VCaP (cell line): ENCODE data around the gene LSAMP.

ENCODE experiments used
- H3K27ac ChIP-seq: fragments of 450-650 bp; 2 replicates; pipeline ENCODE4 v1.5.1; 2017
- TF ChIP-seq, protein P1 (sequence below): fragments of 450-650 bp; conservative IDR thresholded peaks from 2 replicates; pipeline ENCODE4 v1.5.1; 2017; ENCODE audit warnings: mild to moderate bottlenecking, moderate library complexity

LSAMP gene

GRCh38 chr3:116067326-116067725 lies 378.0 kb downstream of the LSAMP start:
- TF ChIP-seq, protein P1, sequence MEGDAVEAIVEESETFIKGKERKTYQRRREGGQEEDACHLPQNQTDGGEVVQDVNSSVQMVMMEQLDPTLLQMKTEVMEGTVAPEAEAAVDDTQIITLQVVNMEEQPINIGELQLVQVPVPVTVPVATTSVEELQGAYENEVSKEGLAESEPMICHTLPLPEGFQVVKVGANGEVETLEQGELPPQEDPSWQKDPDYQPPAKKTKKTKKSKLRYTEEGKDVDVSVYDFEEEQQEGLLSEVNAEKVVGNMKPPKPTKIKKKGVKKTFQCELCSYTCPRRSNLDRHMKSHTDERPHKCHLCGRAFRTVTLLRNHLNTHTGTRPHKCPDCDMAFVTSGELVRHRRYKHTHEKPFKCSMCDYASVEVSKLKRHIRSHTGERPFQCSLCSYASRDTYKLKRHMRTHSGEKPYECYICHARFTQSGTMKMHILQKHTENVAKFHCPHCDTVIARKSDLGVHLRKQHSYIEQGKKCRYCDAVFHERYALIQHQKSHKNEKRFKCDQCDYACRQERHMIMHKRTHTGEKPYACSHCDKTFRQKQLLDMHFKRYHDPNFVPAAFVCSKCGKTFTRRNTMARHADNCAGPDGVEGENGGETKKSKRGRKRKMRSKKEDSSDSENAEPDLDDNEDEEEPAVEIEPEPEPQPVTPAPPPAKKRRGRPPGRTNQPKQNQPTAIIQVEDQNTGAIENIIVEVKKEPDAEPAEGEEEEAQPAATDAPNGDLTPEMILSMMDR: no peak
- no peak overlapping the region for H3K27ac ChIP-seq

DNA sequence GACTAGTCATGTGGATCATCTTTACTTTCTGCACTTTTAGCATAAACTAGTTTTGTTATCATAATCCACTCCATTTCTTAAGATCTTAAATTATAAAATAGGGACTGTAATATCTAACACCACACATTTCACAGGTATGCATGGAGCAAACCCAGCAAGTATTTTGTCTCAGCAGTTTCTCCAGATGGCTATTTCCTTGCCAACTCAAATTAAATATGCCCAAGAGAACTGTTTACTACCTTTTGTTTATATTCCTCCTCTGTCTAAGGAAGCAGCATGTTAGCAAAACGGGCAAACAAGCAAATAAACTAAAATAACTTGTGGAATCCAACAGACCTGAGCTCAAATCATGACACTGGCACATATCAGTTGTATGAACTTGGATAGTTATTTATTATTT lies 379.8 kb downstream of the LSAMP start:
- TF ChIP-seq, protein P1: no peak
- no peak overlapping the region for H3K27ac ChIP-seq

- H3K27ac ChIP-seq: no peak overlapping the region
- TF ChIP-seq, protein P1: no peak
Observed at GRCh38 chr3:116064646-116065045, 380.6 kb downstream of the LSAMP start.

GRCh38 chr3:116059421-116060096 lies 385.7 kb downstream of the LSAMP start:
- H3K27ac ChIP-seq: no peak overlapping the region

DNA sequence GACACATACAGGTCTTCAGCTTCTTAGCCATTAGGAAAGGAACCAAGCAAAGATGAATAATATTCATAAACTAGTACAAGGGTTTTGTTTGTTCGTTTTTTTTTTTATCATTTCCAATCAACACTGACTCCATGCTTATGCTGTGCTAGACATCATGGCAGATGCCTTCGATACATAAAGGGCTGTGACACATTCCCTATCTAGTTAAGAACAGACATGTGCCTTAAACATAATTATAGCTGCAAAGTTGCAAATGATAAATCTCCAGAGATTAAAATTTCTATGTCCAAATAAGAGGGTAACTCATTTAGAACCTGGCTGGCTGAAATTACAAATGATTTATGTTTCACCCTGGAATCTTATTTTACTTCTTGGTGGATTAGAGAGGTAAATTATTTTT lies 386.4 kb downstream of the LSAMP start:
- TF ChIP-seq, protein P1: no peak
- H3K27ac ChIP-seq: no peak overlapping the region

More at GRCh38 chr3:116059421-116060096, 385.7 kb downstream of the LSAMP start:
- TF ChIP-seq, protein P1: no peak

DNA sequence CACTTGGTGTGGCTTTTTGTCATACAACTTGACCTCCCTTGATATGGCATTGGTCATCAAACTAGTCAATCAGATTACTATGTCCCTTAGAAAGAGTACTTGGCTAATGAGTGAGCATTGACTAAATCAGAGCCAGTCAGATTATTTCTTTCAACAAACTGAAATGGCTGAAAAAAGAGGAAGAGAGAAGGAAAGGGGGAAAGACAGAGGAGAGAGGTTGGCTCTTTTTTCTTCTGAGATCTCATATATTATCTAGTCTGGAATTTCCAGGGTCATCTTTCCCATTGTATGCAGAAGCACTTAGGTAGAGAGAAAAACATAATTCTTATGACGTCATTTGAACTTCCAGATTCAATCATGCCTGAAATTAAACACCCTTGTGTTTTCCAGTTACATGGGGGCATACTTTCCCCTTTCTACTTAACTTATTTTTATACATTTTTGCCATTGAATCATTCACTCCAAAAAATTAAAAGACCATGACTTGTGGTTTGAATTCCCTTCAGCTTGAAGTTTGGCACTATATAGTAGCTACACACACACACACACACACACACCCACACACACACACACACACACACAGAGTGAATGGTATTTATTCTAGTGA lies 387.8 kb downstream of the LSAMP start:
- TF ChIP-seq, protein P1: no peak
- H3K27ac ChIP-seq: no peak overlapping the region

- H3K27ac ChIP-seq: no peak overlapping the region
- TF ChIP-seq, protein P1: no peak
Observed at GRCh38 chr3:116056280-116056679, 389.0 kb downstream of the LSAMP start.
